Measurements from ENCODE around the gene GPNMB.

The GPNMB gene

DNA sequence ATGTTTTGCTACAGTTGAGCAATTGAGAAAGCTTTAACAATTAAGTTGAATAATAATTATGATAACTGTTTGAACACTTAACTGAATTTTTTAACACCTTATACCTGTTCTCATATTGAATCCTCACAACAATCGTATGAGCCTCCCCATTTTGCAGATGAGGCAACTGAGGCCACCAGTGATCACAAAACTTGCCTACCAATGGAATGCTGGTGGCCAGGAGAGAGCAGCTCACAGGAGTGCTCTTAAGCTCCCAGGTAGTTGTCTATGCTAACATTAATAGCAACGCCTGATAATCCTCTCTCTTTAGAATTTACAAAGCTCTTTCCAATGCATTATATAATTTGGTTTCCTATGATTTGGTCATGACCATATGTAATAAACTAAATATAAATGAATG lies 21.6 kb downstream of the GPNMB start:
- in situ Hi-C loops (cut with MboI; ENCODE audit: low sequenced_read_pairs), result no loop called here

- in situ Hi-C loops (cut with MboI; ENCODE audit: low sequenced_read_pairs), result no loop called here
Measured at GRCh38 chr7:23268746-23269145, 22.2 kb downstream of the GPNMB start.

GRCh38 chr7:23272275-23272674 lies 25.7 kb downstream of the GPNMB start:
- in situ Hi-C loops (cut with MboI; ENCODE audit: low sequenced_read_pairs), result no loop called here

GRCh38 chr7:23273141-23273599 lies 26.6 kb downstream of the GPNMB start:
- in situ Hi-C loops (cut with MboI; ENCODE audit: low sequenced_read_pairs), result no loop called here

DNA sequence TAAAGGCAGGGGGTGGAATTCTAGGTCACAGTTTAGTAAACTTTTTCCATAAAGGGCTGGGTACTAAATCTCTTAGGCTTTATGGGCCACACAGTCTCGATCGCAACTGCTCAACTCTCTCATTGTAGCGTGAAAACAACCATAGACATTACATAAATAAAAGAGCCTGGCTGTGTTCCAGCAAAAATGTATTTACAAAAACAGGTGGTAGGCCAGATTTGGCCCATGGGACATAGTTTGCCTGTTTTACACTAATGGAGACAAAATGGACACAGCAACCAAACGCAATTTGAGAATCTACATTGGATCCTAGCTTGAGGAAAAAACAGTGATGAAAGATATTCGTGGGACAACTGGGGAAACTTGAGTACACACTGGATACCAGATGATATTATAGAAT lies 29.3 kb downstream of the GPNMB start:
- in situ Hi-C loops (cut with MboI; ENCODE audit: low sequenced_read_pairs), result no loop called here

DNA sequence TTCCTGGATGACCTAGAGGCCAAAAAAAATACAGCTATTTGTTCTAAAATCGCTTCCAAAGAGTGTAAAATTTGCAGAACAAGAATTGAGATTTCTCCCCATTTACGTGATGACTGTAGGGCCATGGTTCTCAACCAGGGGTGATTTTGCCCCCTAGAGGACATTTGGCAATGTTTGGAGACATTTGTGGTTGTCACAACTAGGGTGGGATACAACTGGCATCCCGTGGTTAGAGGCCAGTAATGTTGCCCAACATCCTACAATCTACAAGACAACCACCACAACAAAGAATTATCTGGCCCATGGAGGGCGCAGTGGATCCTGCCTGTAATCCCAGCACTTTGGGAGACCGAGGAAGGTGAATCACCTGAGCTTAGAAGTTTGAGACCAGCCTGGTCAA lies 29.8 kb downstream of the GPNMB start:
- in situ Hi-C loops (cut with MboI; ENCODE audit: low sequenced_read_pairs), result no loop called here

DNA sequence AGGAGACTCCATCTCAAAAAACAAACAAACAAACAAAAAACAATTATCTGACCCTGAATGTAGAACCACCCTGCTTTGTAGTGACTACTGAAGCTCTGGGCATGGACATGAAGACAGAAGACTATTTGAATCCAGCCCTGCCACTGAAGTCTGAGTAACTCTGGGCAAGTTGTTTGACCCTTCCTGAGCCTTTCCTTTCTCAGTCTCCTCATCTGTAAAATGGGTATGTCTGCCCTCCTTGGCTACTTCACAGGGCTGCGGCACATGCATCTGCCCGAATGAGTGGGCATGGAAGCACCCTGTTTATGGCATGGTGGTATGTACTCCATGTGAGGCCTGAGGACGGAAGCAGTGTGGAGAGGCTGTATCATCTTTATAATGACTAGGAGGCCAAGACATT lies 30.4 kb downstream of the GPNMB start:
- in situ Hi-C loops (cut with MboI; ENCODE audit: low sequenced_read_pairs), result no loop called here

DNA sequence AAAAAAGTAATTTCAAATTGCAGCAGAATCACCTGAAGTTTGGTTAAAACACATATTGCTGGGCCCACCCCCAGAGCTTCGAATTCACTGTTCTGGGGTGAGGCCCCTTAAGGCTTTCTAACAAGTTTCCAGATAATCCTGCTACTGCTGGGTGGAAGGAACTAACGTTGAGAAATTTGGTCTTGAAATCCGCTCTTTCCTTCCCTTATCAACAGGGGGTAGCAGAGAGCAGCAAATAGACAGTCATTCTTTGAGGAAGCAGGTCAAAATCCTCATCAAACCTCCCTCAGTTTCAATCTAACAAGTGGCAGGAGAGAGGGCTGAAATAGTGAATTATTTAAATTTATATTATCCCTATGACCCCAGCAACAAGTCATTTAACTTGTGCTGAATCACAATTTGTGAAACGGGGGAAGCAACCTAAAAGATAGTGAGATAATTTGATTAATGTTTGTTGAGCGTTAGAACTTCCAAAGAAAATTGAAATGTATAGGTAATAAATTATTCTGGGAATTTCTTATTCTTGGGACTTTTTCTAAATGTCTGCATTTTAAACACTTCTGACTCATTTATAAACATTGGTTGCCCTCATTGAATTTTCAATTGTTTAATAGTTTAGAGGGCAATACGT lies 30.9 kb downstream of the GPNMB start:
- in situ Hi-C loops (cut with MboI; ENCODE audit: low sequenced_read_pairs), result no loop called here

DNA sequence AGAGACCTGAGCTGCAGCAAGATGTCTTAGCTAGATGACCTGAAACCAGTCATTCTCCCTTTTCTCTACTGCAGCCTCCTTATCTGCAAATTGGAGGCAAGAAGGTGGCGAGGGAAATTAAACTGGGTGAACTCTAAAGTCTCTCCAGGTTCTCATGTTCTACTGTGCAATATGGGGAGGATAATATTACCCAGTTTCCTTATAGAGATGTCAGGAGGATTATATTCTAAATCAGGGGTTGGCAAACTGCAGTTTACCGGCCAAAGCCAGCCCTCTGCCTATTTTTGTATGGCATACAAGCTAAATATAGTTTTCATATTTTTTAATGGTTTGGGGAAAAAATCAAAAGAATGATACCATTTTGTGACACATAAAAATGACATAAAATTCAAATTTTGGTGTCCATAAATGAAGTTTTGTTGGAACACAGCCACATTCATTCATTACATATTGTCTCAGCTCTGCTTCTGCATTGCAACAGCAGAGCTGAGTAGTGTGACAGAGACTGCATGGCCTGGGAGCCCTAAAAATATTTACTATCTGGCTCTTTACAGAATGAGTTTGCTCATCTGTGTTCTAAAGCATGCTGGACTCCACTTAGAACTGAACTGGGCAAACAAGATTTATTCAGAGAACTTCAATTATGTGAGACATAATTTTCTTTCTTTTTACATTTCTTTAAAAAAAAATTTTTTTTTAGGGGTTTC lies 33.4 kb downstream of the GPNMB start:
- in situ Hi-C loops (cut with MboI; ENCODE audit: low sequenced_read_pairs), result no loop called here

DNA sequence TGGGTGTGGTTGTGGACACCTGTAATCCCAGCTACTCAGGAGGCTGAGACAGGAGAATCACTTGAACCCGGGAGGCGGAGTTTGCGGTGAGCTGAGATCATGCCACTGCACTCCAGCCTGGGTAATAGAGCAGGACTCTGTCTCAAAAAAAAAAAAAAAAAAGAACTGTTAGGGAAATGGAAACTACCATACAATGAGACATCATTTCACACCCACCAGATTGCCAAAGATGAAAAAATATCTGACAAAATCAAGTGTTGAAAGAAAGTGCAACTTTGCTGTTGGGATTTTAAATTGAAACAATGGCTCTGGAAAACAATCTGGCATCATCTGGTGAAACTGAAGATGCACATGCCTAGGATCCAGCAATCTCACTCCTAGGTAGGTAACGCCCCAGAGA lies 36.5 kb downstream of the GPNMB start:
- in situ Hi-C loops (cut with MboI; ENCODE audit: low sequenced_read_pairs), result no loop called here

- in situ Hi-C loops (cut with MboI; ENCODE audit: low sequenced_read_pairs), result no loop called here
Measured at GRCh38 chr7:23284871-23285270, 38.3 kb downstream of the GPNMB start.

DNA sequence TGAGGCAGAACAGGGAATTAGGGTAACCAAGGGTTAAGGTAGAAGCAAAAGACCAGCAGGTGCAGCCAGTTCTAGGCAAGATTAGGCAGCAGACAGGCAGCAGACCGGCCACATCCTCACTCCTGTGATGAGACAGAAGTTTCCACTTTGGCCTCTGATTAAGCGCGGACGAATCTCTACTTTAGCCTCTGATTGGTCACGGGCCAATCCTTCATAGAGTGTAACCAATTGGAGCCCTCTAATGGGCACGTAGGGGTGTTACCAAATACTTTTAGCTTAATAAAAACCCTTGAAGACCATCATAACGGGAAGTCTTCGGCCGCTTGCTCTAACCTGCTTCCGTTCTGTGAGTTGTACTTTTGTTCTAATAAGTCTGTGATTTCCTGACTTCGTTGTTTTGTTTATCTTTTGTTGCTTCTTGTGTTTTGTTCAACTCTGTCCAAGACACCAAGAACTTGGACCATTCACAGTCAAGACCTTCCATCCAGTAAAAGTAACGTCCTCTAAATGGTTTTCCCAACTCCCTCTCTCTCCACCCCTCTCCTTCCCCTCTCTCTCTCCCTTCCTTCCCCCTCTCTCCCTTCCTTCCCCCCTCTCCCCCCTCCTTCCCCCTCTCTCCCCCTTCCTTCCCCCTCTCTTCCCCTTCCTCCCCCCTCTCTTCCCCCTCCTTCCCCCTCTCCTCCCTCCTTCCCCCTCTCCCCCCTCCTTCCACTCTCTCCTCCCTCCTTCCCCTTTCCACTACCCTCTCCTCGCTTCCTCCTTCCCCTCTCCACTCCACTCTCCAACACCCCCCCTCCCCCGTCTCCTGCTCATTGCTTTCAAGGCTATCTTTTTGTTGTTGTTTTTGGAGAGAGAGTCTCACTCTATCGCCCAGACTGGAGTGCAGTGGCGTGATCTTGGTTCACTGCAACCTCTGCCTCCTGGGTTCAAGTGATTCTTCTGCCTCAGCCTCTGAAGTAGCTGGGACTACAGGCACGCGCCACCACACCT lies 39.4 kb downstream of the GPNMB start:
- in situ Hi-C loops (cut with MboI; ENCODE audit: low sequenced_read_pairs), result no loop called here

DNA sequence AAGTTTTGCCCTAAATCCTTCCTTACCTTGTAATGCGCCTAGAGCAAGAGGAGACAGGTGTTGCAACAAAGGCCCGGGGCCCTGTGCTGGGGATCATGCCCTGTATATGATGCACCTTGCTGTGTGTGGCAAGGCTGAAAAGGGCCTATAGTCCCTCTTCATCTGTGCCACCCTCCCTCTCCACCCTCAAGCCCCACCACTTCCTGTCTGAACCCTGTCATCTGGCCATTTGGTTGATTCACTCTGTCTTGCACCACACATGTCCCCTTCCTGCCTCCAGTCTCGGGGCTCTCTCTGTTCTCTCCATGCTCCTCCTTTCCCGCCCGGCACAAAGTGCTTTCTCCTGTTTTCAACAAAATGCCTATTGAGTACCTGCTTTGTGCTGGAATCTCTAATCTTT lies 41.0 kb downstream of the GPNMB start:
- in situ Hi-C loops (cut with MboI; ENCODE audit: low sequenced_read_pairs), result no loop called here

DNA sequence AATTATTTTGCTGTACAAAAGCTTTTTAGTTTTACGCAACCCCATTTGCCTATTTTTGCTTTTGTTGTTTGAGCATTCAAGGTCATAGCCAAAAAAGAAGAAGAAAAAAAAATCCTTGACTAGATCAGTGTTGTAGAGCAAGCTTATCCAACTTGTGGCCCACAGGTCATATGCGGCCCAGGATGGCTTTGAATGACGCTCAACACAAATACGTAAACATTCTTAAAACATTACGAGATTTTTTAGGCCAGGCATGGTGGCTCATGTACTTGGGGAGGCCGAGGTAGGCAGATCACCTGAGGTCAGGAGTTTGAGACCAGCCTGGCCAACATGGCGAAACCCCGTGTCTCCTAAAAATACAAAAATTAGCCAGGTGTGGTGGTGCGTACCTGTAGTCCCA lies 44.4 kb downstream of the GPNMB start:
- in situ Hi-C loops (cut with MboI; ENCODE audit: low sequenced_read_pairs), result no loop called here

- in situ Hi-C loops (cut with MboI; ENCODE audit: low sequenced_read_pairs), result no loop called here
Measured at GRCh38 chr7:23291957-23292560, 45.5 kb downstream of the GPNMB start.

DNA sequence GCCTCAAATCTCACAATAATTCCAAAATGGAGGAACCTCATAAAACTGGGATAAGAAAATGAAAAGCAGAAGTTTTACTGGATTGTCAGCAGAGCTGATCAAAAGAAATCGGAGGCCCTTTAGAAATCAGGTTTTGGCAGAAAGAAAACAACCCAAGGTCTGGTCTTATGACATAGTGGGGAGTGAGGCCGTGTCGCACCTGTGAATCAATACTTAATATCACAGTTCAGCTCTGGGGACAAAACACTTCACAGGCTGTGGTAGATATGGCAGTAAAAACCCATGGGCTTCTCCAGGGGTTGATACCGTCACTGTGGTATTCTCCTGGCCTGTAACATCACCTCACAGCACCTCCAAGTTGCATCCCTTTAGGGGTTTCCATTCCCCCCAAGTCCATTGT lies 46.0 kb downstream of the GPNMB start:
- in situ Hi-C loops (cut with MboI; ENCODE audit: low sequenced_read_pairs), result no loop called here

DNA sequence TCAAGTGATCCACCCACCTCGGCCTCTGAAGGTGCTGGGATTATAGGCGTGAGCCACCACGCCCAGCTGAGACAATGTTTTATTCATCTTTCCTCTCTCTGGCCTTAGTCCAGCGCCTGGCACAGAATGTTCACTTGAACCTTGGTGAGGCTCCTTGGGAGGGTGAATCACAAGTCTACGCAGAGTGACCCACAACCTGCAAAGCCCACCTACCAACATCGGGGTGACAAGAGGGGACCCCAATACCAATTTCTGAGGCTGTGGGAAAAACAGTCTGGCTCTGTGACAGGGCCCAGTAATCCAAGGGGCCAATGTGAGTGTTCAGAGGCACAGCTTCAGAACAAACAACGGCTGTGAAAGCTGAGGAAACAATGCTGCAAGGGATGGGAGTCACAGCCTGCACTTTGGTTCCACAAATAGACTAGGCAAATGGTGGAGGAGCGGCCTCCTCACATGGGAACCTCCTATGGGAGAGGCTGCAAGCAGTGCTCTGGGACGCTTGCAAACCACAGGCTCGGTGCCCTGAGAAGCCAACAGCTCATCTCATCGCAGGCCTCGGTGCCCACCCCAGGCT lies 47.0 kb downstream of the GPNMB start:
- in situ Hi-C loops (cut with MboI; ENCODE audit: low sequenced_read_pairs), result no loop called here

GRCh38 chr7:23294549-23295400 lies 48.2 kb downstream of the GPNMB start:
- in situ Hi-C loops (cut with MboI; ENCODE audit: low sequenced_read_pairs), result no loop called here

GRCh38 chr7:23295401-23295697 lies 48.8 kb downstream of the GPNMB start:
- in situ Hi-C loops (cut with MboI; ENCODE audit: low sequenced_read_pairs), result no loop called here

All from hTERT RPE-1 (cell line).